ENCODE measurements around the gene ALDH9A1.

ALDH9A1 gene

DNA sequence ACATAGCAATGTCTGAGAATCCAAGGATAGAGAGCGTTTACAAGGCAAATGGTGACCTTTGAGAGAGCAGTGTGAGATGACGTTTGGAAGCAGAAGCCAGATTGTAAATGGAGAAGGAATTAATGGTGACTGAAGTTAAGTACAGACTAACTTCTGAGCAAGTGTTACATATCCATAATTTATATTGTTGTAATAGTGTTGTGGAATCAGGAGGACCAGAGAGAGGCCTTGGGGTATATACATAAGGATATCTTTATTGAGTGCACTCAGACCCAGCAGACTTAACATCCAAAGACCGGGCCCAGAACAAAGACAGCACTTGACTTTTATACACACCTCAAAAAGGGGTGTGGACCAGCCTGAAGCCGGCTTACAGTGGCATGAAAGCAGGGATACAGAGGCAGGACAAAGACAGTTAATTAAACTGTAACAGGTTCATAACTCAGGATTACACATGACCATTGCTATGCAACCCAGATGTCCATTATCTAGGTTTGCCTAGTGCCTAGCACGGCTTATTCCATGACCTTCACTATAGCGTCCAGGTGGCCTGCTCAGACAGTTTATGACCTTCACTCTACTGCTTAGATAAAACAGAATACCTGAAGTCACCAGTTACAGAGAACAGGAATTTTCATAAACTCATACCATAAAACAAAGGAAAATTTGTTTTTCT, 70.1 kb downstream of the ALDH9A1 start:
- no peak for ATAC-seq
- TF ChIP-seq ESRRG (CRISPR knock-in tag; IDR thresholded peaks at IDR 0.05), result no peak
- TF ChIP-seq, protein P1, sequence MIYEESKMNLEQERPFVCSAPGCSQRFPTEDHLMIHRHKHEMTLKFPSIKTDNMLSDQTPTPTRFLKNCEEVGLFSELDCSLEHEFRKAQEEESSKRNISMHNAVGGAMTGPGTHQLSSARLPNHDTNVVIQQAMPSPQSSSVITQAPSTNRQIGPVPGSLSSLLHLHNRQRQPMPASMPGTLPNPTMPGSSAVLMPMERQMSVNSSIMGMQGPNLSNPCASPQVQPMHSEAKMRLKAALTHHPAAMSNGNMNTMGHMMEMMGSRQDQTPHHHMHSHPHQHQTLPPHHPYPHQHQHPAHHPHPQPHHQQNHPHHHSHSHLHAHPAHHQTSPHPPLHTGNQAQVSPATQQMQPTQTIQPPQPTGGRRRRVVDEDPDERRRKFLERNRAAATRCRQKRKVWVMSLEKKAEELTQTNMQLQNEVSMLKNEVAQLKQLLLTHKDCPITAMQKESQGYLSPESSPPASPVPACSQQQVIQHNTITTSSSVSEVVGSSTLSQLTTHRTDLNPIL (CRISPR knock-in tag; IDR thresholded peaks at IDR 0.05; ENCODE audit: low read depth), result no peak
- no peak for TF ChIP-seq ARNTL (CRISPR knock-in tag; IDR thresholded peaks at IDR 0.05; ENCODE audit: borderline replicate concordance, low read depth)
- TF ChIP-seq PPARA (CRISPR knock-in tag; IDR thresholded peaks at IDR 0.05; ENCODE audit: borderline replicate concordance), result no peak
- no peak for TF ChIP-seq BACH2 (CRISPR knock-in tag; IDR thresholded peaks at IDR 0.05; ENCODE audit: borderline replicate concordance)
- no peak for TF ChIP-seq ZNF565 (CRISPR knock-in tag; conservative IDR thresholded peaks at IDR 0.05; ENCODE audit: low read depth)

GRCh38 chr1:165624441-165624840, 73.9 kb downstream of the ALDH9A1 start:
- no peak for TF ChIP-seq ZNF70 (CRISPR knock-in tag; IDR thresholded peaks at IDR 0.05)
- TF ChIP-seq PPARA (CRISPR knock-in tag; IDR thresholded peaks at IDR 0.05; ENCODE audit: borderline replicate concordance), result no peak
- TF ChIP-seq, protein P1 (CRISPR knock-in tag; IDR thresholded peaks at IDR 0.05; ENCODE audit: low read depth), result no peak
- no peak for TF ChIP-seq ZFP30 (CRISPR knock-in tag; IDR thresholded peaks at IDR 0.05)
- TF ChIP-seq GLIS3 (CRISPR knock-in tag; IDR thresholded peaks at IDR 0.05), result no peak
- no peak for TF ChIP-seq TCF4 (CRISPR knock-in tag; IDR thresholded peaks at IDR 0.05; ENCODE audit: borderline replicate concordance)
- TF ChIP-seq, protein P2, sequence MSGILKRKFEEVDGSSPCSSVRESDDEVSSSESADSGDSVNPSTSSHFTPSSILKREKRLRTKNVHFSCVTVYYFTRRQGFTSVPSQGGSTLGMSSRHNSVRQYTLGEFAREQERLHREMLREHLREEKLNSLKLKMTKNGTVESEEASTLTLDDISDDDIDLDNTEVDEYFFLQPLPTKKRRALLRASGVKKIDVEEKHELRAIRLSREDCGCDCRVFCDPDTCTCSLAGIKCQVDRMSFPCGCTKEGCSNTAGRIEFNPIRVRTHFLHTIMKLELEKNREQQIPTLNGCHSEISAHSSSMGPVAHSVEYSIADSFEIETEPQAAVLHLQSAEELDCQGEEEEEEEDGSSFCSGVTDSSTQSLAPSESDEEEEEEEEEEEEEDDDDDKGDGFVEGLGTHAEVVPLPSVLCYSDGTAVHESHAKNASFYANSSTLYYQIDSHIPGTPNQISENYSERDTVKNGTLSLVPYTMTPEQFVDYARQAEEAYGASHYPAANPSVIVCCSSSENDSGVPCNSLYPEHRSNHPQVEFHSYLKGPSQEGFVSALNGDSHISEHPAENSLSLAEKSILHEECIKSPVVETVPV (CRISPR knock-in tag; IDR thresholded peaks at IDR 0.05), result no peak
- TF ChIP-seq ESRRG (CRISPR knock-in tag; IDR thresholded peaks at IDR 0.05), result no peak
- TF ChIP-seq, protein P3, sequence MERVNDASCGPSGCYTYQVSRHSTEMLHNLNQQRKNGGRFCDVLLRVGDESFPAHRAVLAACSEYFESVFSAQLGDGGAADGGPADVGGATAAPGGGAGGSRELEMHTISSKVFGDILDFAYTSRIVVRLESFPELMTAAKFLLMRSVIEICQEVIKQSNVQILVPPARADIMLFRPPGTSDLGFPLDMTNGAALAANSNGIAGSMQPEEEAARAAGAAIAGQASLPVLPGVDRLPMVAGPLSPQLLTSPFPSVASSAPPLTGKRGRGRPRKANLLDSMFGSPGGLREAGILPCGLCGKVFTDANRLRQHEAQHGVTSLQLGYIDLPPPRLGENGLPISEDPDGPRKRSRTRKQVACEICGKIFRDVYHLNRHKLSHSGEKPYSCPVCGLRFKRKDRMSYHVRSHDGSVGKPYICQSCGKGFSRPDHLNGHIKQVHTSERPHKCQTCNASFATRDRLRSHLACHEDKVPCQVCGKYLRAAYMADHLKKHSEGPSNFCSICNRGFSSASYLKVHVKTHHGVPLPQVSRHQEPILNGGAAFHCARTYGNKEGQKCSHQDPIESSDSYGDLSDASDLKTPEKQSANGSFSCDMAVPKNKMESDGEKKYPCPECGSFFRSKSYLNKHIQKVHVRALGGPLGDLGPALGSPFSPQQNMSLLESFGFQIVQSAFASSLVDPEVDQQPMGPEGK (CRISPR knock-in tag; IDR thresholded peaks at IDR 0.05; ENCODE audit: borderline replicate concordance), result no peak
- no peak for TF ChIP-seq ZNF8 (CRISPR knock-in tag; IDR thresholded peaks at IDR 0.05)
- TF ChIP-seq ZNF565 (CRISPR knock-in tag; conservative IDR thresholded peaks at IDR 0.05; ENCODE audit: low read depth), result no peak
- TF ChIP-seq SNAI2 (CRISPR knock-in tag; IDR thresholded peaks at IDR 0.05), result no peak
- no peak for TF ChIP-seq TOX (CRISPR knock-in tag; IDR thresholded peaks at IDR 0.05; ENCODE audit: borderline replicate concordance)
- no peak for TF ChIP-seq CSDC2 (CRISPR knock-in tag; IDR thresholded peaks at IDR 0.05)
- TF ChIP-seq RARB (CRISPR knock-in tag; IDR thresholded peaks at IDR 0.05), result no peak
- no peak for ATAC-seq

DNA sequence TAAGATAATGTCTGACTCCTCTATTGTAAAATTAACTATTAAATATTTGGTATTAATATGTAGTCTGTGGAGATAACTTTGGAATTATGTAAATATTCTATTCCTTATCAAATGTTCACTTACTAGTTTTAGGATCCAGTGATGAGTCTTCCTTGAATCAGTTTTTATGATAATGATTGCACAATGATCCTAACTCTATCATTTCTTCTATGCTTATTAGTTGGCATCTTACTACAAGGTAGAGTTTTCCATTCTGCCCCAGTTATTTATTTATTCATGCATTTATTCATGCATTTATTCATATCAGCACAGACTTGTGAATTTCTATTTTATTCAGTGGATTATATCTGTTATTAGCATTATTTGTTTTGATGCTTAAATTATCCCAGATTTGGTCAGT, 74.7 kb downstream of the ALDH9A1 start:
- no peak for ATAC-seq
- TF ChIP-seq ZFP30 (CRISPR knock-in tag; IDR thresholded peaks at IDR 0.05) (no peak), ZNF70 (CRISPR knock-in tag; IDR thresholded peaks at IDR 0.05) (no peak)

DNA sequence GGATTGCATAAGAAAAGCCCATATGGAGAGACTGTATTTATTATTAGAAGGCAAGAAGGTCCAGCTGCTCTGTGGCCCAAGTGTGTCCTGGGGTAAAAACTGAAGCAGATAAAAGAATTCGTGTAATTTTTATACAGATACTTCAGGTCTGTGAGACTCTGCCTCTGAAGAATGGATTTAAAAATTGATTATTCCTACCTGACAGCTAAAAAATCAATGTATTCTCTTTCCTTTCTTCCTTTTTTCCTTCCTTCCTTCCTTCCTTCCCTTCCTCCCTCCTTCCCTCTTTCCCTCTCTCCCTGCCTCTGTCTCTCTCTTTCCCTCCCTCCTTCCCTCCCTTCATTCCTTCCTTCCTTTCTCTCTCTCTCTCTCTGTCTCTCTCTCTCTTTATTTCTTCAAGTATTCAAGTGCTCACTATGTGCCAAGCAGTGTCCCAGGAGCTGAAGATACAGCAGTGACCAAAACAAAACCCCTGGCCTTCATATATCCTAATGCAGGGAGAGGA, 78.7 kb downstream of the ALDH9A1 start:
- TF ChIP-seq GLIS3 (CRISPR knock-in tag; IDR thresholded peaks at IDR 0.05), result no peak
- TF ChIP-seq, protein P3 (CRISPR knock-in tag; IDR thresholded peaks at IDR 0.05; ENCODE audit: borderline replicate concordance), result no peak
- TF ChIP-seq ARNTL (CRISPR knock-in tag; IDR thresholded peaks at IDR 0.05; ENCODE audit: borderline replicate concordance, low read depth), result no peak
- TF ChIP-seq OSR1 (CRISPR knock-in tag; IDR thresholded peaks at IDR 0.05), result no peak
- no peak for TF ChIP-seq SNAI2 (CRISPR knock-in tag; IDR thresholded peaks at IDR 0.05)
- no peak for TF ChIP-seq ZNF70 (CRISPR knock-in tag; IDR thresholded peaks at IDR 0.05)
- TF ChIP-seq ZFP30 (CRISPR knock-in tag; IDR thresholded peaks at IDR 0.05), result no peak
- TF ChIP-seq RARB (CRISPR knock-in tag; IDR thresholded peaks at IDR 0.05), result no peak
- TF ChIP-seq ZFP3 (CRISPR knock-in tag; IDR thresholded peaks at IDR 0.05), result no peak
- TF ChIP-seq TCF4 (CRISPR knock-in tag; IDR thresholded peaks at IDR 0.05; ENCODE audit: borderline replicate concordance), result no peak
- no peak for TF ChIP-seq ZNF8 (CRISPR knock-in tag; IDR thresholded peaks at IDR 0.05)
- TF ChIP-seq ISL1 (CRISPR knock-in tag; IDR thresholded peaks at IDR 0.05), result no peak
- TF ChIP-seq ZC3H10 (CRISPR knock-in tag; IDR thresholded peaks at IDR 0.05), result no peak
- no peak for ATAC-seq
